Brain pericyte (primary cell): ENCODE measurements around the gene MAPKAP1.

Source experiments
- DNase-seq: peaks from one replicate; pipeline ENCODE4 v3.0.0-alpha.2; 2012; ENCODE audit warnings: low read depth, low spot score

The MAPKAP1 gene

DNA sequence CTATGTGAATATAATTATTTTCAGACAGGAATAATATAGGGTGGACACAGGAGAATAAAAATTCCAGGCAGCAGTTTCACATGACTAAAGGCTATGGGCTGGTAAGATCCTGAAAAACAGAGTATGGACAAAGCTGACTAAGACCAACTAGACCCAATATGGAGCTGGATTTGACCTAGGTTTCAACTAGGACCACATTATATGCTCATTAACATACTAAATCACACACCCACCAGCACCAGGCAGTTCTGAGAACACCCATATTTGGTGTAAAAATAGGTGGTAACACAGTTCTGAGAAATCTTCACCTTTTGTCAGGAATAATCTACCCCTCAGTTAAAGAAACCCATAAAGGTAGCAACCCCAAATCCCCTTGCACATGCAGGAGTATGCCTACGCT lies 64.7 kb downstream of the MAPKAP1 start:
- no peak for DNase-seq

DNA sequence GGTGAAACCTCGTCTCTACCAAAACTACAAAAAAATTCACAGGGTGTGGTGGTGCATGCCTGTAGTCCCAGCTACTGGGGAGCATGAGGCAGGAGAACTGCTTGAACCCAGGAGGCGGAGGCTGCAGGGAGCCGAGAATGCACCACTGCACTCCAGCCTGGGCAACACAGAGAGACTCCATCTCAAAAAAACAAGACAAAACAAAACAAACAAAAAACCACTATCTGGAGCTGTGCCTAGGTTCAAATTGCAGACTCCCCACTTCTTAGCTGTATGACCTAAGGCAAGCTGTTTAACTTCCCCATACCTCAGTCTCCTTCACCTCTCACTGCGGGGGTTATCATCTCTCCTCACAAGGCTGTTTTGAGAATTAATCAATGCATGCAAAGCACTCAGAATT lies 68.0 kb downstream of the MAPKAP1 start:
- no peak for DNase-seq

DNA sequence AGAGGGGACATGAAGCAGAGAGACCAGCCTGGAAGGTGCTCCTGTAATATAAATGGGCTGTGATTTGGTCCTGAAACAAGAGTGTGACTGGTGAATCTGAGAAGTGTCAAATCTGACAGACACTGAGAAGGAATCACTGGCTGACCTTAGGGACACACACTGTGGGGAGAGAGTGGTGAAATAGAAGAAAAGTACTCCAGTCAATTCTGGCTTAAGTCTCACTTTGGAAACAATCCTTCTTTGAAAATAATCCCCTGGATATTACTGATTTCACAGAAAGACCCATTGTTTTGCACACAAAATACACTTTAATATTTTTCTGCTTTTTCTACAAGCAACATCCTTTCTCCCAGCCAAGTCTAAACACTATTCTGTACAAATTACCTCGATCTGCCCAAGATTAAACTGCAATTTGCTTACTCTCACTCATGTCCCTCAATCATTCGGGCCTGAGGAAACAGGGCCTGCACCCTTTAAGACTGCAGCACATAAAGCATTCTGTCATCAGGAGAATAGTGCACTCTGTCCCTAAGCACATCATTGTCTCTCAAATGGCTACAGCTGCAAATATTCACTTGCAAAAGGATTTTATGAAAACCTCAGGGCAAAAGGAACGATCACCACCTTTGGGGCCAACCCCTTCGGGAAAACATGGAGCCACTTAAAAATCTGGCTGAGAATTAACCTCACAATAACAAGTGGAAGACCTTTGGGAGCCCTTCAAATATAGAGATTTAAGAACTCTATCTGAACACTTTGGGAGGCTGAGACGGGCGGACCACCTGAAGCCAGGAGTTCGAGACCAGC lies 68.6 kb downstream of the MAPKAP1 start:
- no peak for DNase-seq

- no peak for DNase-seq
Measured at GRCh38 chr9:125637241-125637640, 69.8 kb downstream of the MAPKAP1 start.

DNA sequence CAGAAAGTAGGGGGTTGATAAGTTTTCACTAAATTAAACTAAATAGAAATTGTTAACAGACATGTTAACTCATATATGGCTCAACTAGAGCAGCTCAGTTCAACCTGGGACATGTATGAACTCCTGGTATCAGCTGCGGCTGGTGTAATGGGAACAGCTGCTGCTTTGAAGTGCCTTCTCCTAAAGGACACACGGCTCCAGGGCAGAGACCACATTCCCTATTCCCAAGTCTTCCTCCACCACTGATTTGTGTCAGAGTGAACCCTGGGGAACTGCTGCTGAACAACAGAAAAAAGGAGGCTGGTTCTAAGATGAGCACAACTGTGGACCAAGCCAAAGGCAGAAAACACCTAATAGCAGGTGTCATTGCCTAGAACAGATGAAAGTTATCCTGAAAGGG lies 71.1 kb downstream of the MAPKAP1 start:
- no peak for DNase-seq

DNA sequence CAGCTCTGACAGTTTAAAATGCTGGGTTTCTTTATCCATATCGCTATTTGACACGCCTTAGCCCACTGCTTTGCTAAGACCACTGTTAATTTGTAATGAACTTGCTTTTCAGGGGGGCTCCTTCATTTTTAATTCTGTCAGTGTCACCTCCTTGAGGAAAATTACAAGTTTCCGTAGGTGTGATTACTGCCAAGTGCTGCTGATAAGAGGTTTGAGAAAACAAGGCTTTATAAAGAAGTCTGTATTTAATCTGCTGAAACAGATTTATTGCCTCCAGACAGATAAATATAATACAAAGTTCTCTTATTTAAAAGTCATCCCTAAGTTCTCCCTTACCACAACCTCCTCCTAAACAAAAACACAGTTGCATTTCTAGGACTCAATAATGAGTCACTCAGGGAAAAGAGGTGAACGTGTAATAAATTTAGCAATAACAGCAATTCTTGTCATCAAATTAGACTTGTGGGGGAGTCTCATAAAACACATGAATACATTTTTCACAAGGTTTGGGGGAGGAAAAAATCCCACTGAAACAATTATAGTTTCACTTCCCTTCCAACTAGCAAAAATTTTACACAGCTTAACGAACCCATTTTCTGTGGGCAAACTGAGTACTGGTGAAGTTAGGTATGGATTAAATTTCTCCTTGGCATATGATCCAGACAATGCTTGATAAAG lies 72.8 kb downstream of the MAPKAP1 start:
- DNase-seq = no peak

- DNase-seq = no peak
Measured at GRCh38 chr9:125633116-125633745, 73.8 kb downstream of the MAPKAP1 start.

- DNase-seq = no peak
Measured at GRCh38 chr9:125632321-125633115, 74.5 kb downstream of the MAPKAP1 start.

- peak; percentile 11 for DNase-seq
Measured at GRCh38 chr9:125631391-125632085, 75.5 kb downstream of the MAPKAP1 start.

- no peak for DNase-seq
Measured at GRCh38 chr9:125630436-125630835, 76.6 kb downstream of the MAPKAP1 start.

DNA sequence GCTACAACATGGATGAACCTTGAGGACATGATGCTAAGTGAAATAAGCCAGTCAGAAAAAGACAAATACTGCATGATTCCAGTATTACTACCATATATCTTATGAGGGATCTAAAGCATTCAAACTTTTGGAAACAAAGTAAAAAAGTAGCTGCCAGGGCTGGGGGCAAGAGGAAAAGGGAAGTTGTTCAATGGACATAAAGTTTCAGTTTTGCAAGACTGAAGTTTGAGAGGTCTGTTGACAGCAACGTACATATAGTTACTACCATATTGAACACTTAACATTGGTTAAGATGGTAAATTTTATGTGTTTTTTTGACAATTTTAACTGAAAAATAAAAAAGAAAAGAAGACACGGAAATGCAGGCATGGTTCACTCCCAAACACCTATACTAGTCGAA lies 77.6 kb downstream of the MAPKAP1 start:
- DNase-seq = no peak

DNA sequence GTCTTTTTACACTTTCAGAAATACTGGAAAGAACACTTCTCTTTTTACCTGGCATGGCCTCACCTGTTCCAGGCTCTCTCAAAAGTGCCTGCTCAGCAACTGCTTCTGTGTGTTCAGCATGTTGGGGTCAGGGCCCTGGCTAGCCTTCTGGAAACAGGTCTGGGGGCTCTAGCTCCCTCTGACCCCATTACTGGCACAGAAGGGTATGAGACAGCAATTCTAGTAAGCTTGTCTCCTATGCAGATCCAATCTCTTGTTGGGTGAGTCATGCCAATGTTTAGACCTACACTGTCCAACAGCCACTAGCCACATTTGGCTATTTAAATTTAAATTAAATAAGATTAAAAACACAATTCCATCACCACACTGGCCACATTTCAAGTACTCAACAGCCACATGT lies 80.8 kb downstream of the MAPKAP1 start:
- DNase-seq = no peak

- no peak for DNase-seq
Measured at GRCh38 chr9:125621170-125621569, 85.8 kb downstream of the MAPKAP1 start.

GRCh38 chr9:125620216-125620615 lies 86.8 kb downstream of the MAPKAP1 start:
- no peak for DNase-seq

GRCh38 chr9:125617087-125617486 lies 89.9 kb downstream of the MAPKAP1 start:
- DNase-seq = no peak

- DNase-seq = no peak
Measured at GRCh38 chr9:125613141-125613540, 93.9 kb downstream of the MAPKAP1 start.

- no peak for DNase-seq
Measured at GRCh38 chr9:125612616-125613015, 94.4 kb downstream of the MAPKAP1 start.

DNA sequence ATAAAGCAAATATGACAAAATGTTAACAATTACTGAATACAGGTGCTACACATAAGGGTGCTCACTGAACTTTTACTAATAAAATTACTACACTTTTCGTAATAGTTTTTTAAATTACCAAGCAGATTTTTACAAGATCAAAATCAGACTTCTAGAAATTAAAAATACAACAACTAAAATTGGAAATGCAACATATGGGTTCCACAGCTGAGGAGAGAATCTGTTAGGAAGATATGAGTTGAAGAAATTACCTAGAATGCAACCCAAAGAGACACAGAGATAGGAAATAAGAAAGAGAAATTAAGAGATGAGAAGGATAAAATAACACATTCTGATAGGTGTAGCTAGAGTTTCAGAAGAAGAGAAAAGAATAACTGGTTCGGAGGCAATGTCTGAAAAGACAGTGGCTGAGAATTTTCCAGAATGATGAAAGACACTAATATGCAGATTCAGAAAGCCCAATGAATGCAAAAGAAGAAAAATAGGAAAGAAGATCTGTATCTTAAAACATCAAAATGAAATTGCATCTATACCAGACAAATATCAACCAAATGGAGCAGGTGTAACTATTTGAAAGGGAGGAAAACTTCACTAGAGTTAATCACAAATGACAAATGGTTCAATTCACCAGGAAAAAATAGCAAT lies 95.8 kb downstream of the MAPKAP1 start:
- no peak for DNase-seq

GRCh38 chr9:125609744-125610143 lies 97.3 kb downstream of the MAPKAP1 start:
- DNase-seq = no peak

DNA sequence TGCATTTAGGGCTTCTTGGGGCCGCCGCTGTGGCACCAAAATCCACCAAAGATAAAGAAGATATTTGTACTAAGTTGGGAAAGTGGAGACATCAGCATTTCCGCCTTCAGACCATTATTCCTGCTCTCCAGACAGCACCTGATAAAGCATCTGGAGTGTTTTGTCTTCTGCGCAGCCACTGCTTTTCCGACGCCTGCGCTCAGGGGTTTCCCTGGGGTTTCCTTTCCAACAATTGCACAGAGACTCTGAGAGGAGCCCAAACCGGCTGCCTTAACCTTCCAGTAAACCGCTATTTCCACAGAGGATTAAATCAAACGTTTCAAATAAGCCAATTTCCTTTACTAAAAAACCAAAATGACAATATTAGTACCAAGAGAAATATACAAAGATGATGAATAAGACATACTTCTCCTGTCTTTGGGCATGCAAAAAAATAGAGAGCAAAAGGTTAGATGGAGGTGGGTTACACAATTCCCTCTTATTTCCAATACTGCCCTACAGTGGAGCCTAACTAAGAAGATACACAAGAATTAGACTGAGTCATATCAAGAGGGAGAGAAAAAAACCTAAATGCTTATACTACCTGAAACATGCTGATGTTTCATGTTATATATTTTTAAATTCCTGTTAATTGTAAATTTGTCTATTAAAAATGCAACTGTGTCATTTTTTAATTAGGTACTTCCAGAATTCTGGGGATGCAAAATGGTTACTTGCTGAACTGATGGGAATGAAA lies 98.4 kb downstream of the MAPKAP1 start:
- DNase-seq = no peak
